HG02840 (cell line): Measurements from ENCODE around the gene C5orf63.
"Not testable (repeated sequence)": the region's sequence is repeated elsewhere in the genome, so short reads cannot be mapped to it uniquely, and the experiment has no call there.

ENCODE experiments used
- ATAC-seq: cut with Tn5 transposase; IDR thresholded peaks from one replicate; pipeline ENCODE4 v1.9.1; 2021; ENCODE audit warnings: mild to moderate bottlenecking, moderate library complexity, moderate number of reproducible peaks; ENCODE audit not compliant: unreplicated experiment, low FRiP score

Gene C5orf63

DNA sequence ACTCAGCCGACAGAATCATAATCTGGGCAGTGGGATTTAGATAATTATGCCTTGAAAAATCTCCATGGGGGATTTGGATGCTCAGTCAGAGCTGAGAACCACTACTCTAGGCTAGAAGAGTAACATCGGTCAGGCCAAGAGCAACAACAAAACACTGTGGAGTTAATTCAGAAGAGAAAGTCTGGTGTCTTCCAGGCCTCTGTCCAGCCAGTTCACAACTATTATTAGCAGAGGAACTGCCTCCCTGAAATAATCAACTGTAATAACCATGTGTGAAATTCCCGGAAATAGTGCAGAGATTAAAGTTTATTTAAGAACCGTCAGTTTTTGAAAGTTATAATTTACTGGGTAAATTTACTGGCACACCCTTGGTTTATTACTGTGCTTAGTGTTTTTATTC is 34.8 kb downstream of the C5orf63 start:
- ATAC-seq: no peak

DNA sequence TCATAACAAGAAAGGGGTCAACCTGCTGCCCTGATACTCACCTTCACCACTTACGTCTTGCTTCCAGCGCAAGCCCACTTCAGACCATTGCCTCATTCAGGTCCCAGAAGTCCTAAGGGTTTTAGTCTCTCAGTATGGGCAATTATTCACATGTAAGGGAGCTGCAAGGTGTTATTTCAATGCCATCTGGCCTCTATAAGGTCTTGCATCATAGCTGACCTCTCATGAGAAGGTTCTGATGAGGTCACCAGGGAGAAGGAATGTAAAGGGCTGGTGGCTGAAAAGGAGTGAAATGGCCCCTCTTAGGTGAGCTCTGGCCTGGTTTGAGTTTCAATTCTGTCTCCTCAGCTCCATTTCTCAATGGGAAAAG is 41.5 kb downstream of the C5orf63 start:
- no peak for ATAC-seq

DNA sequence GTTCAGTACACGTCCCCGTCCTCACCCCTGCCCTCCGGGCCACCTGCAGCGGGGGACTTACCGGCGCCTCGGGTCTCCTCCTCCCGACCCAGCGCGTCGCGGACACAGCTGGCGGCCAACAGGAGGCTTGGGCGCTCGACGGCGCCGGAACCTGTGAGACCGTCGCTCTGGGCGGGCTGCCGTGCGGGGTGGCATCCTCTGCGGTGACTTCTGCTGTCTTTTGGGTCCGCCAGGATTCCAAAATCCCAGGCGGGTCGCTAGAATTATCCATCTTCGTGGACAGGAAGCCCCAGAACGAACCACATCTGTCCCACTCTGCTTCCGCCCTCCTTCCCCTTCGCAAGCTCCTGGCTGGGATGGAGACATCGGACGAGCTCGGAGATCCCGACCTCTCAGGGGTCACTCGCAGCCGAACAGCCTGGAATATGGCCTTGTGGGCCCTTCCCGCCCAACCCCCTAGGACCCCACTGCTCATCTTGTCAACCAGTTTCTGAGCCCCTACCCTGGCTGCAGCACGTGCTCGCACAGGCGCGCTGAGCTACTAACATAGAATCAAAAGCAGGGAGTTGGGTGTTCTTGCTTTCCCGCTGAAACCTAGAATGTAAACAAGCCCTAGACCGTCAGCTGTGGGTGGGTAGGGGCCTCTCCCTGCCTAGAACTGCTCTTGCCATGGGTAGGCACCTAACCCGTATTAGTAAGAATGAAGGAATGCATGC is 42.0 kb downstream of the C5orf63 start:
- peak; percentile 23 for ATAC-seq

DNA sequence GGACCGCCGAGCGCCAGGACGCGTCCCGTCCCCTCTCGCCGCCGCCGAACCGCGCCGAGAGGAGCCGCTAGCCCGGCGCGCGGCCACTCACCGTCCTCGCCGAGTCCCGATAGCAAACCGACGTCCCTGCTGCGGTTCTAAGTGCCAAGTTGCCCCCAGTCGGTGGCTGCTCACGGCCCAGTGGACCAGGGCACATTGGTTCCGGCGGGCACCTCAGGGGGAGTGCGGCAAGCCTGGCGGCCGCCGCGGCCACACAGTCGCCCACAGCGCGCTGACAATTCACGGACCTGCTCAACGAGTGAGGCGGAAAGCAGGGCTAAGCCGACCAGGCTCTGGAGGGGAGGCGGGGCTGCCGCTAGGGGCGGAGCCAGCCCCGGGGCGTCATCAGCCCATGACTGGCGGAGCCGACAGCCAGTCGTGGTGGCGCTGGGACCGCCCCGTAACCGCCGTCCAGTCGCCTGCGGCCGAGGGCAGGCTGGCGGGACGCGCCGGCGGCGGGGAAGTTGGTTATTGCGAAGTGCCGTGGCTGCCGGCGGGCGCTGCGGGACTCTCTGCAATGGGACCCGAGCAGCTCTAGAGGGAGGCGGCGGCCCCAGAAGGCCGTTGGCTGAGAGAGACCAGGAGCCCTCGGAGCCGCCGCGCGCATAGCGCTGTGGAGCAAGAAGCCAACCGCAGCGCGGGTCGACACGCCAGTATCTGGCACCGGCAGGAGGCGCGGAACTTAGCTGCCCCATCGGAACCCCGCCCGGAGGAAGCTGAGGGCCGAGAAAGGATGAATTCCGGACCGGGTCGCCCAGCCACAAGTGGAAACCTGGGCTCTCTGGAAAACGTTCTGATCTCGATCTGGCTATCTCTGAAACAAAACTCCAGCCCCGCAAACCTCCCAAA is 42.8 kb downstream of the C5orf63 start, which contains the start of gene MARCHF3:
TSS of gene MARCHF3 (minus strand) at position 300 of the 888 bp plus-strand sequence. CDS start 112,387 bp downstream, outside the sequence.
- ATAC-seq: peak; percentile 95

DNA sequence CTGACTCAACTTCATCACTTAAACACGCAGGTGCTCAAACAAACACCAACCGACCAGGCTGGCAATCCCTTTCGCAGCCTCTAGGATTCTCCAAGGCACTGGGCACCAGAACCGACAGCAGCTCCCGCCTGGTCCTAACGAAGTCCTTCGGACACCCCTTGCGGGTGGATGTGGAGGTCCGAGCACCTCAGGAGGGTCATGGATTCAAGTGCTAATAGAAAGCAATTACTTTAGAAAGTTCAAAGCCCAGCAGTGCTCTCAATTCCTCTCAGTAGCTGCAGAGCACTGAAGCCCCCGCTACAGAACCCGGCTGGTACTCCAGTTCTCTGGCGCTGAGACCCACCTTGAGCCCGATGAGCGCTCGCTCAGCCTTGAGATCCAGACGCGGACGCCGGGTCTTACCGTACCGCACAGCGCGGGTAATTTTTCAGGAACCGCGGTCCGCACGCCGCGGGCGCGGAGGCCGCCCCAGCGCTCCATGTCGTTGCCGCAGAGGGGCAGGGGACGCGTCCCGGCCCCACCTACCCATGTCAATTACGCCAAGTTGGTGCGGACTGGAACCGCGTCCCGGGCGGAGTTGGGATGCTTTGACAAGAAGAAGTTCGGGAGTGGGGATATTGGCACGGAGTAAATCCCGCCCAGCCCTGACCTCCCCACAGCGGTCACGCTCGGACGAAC is 43.6 kb downstream of the C5orf63 start:
- ATAC-seq: peak; percentile 13

DNA sequence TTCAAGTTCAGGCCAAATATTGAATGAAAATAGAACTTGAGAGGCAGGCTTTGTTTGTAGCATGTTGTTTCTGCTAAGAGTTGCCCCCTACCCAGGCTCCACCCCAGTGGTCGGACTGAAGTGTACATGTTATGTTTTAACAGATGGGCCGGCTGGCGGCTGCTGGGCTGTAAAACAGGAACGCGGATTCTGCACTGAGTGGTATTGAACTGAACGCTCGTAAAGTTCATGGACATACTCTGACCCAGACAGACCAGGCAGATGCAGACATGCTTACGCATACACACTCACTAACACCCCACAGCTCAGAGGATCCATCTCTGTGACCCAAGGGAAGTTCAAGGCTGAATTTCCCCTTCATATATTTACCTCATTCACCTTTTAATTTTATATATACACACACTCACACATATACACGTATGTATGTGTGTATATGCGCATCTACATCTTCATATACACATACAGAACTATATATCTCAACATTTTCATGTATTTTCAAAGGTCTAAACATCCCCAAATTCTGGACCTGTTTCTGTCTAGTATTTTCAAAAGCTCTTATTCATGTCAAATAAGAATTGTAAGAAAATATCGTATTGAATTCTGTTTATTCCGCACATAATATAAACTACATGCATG is 44.4 kb downstream of the C5orf63 start:
- ATAC-seq: no peak

DNA sequence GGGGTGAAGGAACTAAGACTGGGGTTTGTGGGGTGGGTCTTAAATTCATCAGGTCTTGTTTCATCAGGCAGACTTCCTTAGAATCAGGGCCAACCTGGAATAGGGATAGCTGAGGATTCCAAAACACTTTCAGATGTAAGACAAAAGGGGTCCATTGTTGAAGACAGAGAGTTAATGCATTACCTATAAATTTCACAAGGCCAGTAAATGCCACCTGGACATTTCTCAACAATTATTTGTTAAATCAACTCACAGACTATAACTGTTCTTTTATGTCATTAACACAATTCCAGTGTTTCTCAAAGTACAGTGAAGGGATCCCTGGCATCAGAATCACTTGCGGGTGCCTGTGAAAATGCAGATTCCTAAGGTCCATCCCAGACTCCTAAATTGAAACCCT is 45.8 kb downstream of the C5orf63 start:
- no peak for ATAC-seq

DNA sequence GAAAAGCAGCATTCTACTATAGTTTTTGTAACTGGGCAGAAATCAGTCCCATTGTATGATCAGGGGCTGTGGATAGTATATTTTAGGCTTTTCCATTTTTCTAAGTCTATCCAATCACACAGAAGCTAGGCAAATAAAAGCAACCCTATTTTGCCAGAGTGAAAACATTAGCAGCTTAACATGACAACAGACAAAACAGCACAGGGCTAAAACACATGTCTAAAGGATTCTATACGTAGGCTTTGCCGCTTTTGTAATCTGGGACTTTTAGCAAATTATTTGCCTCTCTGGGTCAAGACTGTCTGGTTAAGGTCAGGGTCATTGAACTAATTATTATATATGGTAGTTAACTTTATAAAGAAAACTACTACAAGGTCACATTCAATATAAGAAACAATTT is 47.1 kb downstream of the C5orf63 start:
- no peak for ATAC-seq

DNA sequence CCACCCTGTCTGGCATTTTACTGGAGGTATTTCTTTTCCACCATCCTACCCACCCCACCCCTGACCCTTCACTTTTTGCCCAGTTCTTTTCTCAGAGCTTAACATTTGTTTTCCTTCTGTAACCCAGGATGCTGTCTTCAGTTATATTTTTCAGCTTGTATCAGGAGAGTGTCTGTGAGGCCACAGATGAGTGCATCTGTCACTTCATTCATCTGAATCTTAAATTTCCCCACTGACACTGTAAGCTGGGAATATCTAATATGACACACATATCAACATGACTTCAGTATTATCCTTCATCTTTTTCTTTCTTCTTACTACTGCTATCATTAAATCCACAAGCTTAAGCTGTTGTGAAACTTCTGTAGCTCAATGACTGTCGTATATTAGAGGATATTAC is 47.8 kb downstream of the C5orf63 start:
- ATAC-seq: no peak

DNA sequence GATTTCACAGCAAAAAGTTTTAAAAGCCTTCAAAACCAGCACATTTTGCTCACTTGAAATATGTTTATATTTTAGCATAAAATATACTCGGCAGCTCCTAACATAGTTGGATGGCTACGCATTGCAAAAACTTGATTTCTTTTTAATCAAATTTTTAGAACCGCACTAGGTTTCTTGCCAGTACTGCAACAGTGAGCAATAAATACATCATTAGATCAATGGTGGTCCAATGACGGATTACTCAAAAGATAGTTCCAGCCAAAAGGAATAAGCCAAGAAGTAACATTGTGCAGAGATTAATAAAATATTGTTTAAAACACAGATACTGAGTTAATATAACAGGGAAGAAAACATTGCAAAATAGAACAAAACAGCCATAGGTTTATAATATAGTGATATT is 48.5 kb downstream of the C5orf63 start:
- no peak for ATAC-seq

DNA sequence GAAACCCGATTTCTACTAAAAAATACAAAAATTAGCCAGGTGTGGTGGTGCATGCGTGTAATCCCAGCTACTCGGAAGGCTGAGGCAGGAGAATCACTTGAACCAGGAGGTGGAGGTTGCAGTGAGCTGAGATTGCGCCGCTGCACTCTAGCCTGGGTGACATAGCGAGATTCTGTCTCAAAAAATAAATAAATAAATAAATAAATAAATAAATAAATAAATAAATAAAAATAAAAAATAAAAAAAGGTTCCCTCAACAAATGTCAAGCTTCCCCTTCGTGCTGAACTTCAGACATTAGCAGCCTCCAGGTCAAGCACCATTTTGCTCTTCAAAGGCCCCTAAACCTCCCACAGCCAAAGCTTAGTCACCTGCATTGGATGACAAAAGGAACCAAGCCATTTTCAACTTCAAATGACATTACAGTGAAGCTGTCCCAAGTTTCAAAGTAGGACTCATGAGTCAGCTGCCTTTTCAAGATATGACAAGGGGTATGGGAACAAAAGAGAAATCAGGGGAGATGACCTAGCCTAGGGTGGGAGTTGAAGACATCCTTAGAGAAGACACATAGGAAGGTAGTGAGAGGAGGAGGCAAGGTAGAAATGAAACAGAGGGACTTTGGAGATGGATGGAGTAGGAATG is 49.6 kb downstream of the C5orf63 start:
- ATAC-seq: not testable (repeated sequence)

DNA sequence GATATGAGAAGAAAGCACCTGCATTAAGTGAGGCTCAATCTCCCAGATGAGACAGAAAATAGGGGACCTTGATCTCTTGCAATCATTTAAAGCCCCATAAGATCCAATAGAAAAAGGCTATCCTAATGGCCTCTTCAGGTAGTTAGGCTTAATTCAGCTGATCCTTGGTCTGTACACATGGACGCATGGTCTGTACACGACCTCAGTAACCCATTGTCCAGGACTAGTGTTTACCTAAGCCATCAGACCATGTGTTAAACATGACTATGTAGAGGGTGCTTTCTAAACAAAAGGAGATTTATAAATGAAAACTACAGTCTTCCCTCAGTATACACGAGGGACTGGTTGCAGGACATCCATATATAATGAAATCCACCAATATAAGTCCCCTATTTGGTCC is 50.5 kb downstream of the C5orf63 start:
- ATAC-seq: no peak

DNA sequence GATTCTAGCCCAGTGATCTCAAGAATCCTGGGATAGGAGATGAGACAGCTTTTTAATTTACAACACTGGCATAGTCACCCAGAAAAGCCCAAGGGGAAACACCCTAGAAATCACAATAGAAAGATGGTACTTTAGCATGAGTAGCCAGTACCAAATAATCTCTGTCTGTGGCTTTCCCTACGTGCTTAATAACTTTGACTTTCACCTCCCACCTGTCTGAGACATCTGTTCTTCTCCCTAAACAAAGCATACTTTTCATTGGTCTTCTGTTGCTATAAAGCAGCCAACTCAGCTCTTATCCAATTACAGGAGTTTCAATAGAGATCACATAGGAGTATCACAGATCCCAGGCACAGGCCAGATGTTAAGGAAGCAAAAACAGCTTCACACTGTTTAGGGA is 53.4 kb downstream of the C5orf63 start:
- ATAC-seq: no peak

DNA sequence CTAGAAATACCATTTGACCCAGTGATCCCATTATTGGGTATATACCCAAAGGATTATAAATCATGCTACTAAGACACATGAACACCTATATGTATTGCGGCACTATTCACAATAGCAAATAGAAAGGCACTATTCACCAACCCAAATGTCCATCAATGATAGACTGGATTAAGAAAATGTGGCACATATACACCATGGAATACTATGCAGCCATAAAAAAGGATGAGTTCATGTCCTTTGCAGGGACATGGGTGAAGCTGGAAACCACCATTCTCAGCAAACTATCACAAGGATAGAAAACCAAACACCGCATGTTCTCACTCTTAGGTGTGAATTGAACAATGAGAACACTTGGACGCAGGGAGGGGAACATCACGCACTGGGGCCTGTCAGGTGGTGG is 56.6 kb downstream of the C5orf63 start:
- ATAC-seq: not testable (repeated sequence)

DNA sequence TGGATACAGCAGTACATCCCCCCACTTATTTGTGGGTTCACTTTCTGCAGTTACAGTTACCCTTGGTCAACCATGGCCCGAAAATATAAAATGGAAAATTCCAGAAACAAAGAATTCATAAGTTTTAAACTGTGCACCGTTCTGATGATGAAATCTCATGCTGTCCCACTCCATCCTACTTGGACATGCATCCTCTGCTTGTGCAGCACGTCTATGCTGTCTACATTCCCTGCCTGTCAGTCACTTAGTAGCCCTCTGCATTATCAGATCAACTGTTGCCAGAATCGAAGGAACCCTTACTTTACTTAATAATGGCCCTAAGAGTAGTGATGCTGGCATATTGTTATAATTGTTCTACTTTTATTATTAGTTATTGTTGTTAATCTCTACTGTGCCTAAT is 57.6 kb downstream of the C5orf63 start:
- ATAC-seq: no peak

DNA sequence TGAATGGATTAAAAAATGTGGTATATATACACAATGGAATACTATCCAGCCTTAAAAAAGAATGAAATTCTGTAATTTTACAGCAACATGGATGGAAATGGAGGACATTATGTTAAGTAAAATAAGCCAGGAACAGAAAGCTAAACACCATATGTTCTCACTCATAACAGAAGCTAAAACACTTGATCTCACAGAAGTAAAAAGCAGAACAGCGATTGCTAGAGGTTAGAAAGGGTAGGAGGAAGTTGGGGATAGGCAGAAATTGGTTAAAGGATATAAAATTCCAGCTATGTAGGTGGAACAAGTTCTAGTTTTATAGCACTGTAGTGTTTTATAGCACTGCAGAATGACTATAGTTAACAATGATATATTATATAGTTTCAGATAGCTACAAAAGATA is 58.7 kb downstream of the C5orf63 start:
- ATAC-seq: no peak

DNA sequence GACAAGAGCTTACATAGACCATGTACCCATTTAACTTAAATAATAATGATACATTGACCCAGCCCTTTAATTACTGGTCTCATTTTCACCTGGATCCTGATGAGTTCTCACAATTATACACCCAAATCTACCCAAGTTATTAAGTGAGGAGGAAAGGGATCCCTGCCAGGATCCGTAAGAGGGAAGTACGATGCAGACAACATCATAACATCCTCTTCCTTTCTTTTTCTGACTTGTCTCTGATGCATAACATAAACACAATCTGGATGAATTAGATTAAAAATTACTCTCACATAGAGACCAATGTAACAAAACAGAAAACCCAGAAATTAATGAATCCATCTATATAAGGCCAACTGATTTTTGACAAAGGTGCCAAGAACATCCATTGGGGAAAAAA is 59.9 kb downstream of the C5orf63 start:
- no peak for ATAC-seq

DNA sequence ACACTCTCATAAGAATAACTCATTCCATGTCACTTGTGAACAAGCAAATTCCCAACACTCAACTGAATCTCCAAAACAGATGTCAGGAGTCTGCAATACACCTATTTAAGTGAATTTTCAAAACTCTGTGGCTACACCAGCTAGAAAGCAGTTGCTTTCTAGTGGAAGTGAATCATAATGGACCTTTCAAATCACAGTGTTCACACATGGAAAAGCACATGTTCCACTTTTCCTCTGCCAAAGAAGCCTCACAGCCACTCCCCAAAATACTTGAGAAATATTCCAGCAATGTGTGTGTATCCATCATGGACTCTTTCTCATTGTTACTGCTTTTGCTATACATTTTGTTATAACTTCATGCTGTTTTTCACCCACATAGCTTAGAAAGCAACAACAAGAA is 60.4 kb downstream of the C5orf63 start:
- no peak for ATAC-seq

DNA sequence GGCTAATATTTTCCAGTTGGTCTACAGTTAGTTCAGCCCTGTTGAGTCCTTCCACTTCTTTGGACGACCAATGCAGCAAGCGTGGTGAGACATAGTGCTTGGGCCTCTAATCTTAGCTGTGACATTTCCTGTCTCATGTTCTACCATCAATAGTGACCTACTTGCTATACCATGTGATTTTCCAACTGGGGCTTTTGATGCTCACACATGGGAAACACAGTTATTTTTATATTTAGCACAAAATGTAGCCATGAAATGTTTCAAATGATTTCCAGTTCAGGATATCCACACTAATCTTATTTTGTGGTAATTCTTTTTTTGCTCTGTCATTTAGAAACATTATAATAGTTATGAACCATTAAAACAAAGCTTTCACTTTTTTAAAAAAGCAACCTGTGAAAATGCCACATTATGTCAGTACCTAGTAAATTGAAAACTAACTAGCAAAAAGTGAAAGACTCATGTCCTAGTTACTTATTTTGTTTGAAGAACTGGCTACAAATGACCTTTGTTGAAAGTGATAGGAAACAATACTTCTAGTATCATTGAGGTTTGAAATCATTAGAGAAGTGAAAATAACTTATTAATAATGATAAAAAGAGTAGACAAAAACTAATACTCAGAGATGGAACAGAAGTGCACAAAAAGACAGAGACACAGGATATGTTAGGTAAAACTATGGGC is 61.2 kb downstream of the C5orf63 start:
- peak; percentile 69 for ATAC-seq

DNA sequence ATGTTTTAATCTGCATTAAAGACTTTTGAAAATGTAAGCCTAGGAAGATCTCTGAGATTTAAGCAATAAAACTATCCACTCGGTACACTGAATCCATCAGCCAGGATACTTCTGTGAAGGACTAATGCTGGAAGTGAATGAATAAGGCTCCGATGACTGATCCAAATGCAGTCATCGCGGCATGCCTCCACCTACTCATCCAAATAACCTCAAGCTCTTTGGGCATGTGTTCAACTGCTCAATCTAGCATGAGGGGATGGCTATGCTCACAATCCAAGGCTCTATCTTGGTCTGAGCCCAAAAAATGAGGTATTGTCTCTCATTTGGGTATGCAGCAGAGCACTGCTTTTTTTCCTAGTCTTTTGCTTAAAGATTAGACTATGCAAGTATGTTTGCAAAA is 62.1 kb downstream of the C5orf63 start:
- ATAC-seq: no peak
